Activated T-helper 1 cell treated with anti-CD3 and anti-CD28 coated beads, Interleukin-12 subunit alpha, Interleukin-12 subunit beta, Interleukin-2, Interleukin-4 antibody, amounts not matched to agents 30 ng/mL and 10 ng/mL and 1 ng/mL, durations not matched to agents 14 hours and 24 hours and 36 hours (primary cell): ENCODE results near the gene PPIE. TPM values are rescaled to one million over a fixed set of nuclear protein-coding genes. Genes with fewer than 3 reads are reported as not detected.
A peak's percentile ranks its signal among the peaks of the same experiment; 100 is the strongest.
"Not testable (repeated sequence)": the region's sequence is repeated elsewhere in the genome, so short reads cannot be mapped to it uniquely, and the experiment has no call there.

Experiments used
- DNase-seq: peaks from one replicate; pipeline ENCODE4 v3.0.0; 2021; ENCODE audit warnings: low spot score
- H3K27ac Mint-ChIP-seq: one replicate; pipeline ENCODE4 v1.8.0; 2021; ENCODE audit warnings: mild to moderate bottlenecking, mixed read lengths
- H3K27me3 Mint-ChIP-seq: one replicate; pipeline ENCODE4 v1.8.0; 2022; ENCODE audit warnings: mild to moderate bottlenecking, moderate library complexity, mixed read lengths; ENCODE audit not compliant: insufficient read depth
- H3K36me3 Mint-ChIP-seq: one replicate; pipeline ENCODE4 v1.8.0; 2021; ENCODE audit warnings: low read depth, mixed read lengths
- H3K4me1 Mint-ChIP-seq: one replicate; pipeline ENCODE4 v1.8.0; 2021; ENCODE audit warnings: low read depth, mixed read lengths
- H3K4me3 Mint-ChIP-seq: one replicate; pipeline ENCODE4 v1.8.0; 2021; ENCODE audit warnings: mild to moderate bottlenecking, moderate library complexity, mixed read lengths
- H3K9me3 Mint-ChIP-seq: one replicate; pipeline ENCODE4 v1.8.0; 2021; ENCODE audit warnings: mixed read lengths
- intact Hi-C: fragments of 100-400 bp; cut with micrococcal nuclease; formaldehyde crosslinking; loops from one replicate; pipeline ENCODE4 v1.15.1; 2024
- total RNA-seq: library from RNA; stranded (reverse); gene quantifications from 2 replicates; pipeline ENCODE4 v1.2.3, GENCODE V29; 2022

The PPIE gene
- total RNA-seq, 1 donor from 2014 or later: 68.1 TPM

- Mint-ChIP-seq H3K4me1 (peaks cover 13% of the 10 kb centered on the region), H3K4me3 (peak overlapping the region; percentile 82), H3K9me3 (no peaks in the 10 kb centered on the region), H3K36me3 (no peaks in the 10 kb centered on the region), H3K27me3 (peaks cover 43% of the 10 kb centered on the region), H3K27ac (peak overlapping the region; percentile 34)
- intact Hi-C loops: loop anchor here (1.0 to 10.0 kb wide), 2 partner anchors 10 to 295 kb away; partner anchors contain the start of gene BMP8A
- DNase-seq: no peak
These were observed 51.0 kb downstream of the PPIE start for GRCh38 chr1:39789571-39790110.

DNA sequence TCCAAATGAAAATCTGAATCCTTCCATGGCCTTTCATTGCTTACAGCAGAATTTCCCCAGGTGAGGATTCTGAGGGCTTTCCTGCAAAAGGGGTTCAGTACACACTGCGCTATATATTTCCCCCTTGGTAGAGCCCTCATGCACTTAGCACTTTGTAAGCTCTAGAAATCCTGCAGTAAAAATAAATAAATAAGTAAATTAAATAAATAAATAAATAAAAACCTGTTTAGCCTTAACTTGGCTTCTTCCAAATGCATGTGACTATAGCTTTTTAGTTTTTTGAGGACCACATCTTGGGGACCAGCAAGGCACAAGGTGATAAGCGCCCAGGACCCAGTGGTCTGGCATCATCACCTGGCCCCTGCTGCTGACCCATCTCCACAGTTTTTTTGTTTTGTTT is 53.2 kb downstream of the PPIE start:
- H3K4me3 Mint-ChIP-seq: no peak overlapping the region
- no peaks in the 10 kb centered on the region for H3K9me3 Mint-ChIP-seq
- DNase-seq: no peak
- H3K27ac Mint-ChIP-seq: no peak overlapping the region
- intact Hi-C loops: no loop called here
- peaks cover 35% of the 10 kb centered on the region for H3K27me3 Mint-ChIP-seq
- peaks cover 13% of the 10 kb centered on the region for H3K4me1 Mint-ChIP-seq
- H3K36me3 Mint-ChIP-seq: no peaks in the 10 kb centered on the region

DNA sequence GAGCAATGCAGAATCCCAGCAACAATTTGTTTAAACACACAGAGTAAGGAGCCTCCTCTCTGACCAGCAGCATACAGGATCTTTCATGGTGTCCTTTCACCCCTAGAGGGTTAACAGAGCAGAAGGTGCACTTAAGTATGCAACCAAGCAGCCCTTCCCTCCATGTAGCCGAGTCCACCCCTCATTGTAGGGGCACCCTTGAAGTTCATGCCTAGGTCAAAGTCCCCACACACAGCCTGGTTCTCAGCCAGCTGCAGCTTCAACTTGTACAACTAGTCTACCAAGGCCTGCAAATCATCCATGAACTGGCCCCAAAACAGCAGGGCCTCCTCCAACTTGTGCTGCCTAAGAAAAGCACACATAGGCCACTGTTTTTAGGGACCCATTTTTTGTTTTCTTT is 57.0 kb downstream of the PPIE start:
- H3K4me1 Mint-ChIP-seq: peaks cover 20% of the 10 kb centered on the region
- intact Hi-C loops: no loop called here

GRCh38 chr1:39798859-39799769 is 60.4 kb downstream of the PPIE start:
- H3K27me3 Mint-ChIP-seq: not testable (repeated sequence)

More for the DNA sequence above, 57.0 kb downstream of the PPIE start:
- Mint-ChIP-seq H3K9me3 (no peaks in the 10 kb centered on the region), H3K36me3 (peaks cover 2% of the 10 kb centered on the region), H3K27ac (no peak overlapping the region), H3K4me3 (no peak overlapping the region), H3K27me3 (peaks cover 24% of the 10 kb centered on the region)
- DNase-seq: no peak

DNA sequence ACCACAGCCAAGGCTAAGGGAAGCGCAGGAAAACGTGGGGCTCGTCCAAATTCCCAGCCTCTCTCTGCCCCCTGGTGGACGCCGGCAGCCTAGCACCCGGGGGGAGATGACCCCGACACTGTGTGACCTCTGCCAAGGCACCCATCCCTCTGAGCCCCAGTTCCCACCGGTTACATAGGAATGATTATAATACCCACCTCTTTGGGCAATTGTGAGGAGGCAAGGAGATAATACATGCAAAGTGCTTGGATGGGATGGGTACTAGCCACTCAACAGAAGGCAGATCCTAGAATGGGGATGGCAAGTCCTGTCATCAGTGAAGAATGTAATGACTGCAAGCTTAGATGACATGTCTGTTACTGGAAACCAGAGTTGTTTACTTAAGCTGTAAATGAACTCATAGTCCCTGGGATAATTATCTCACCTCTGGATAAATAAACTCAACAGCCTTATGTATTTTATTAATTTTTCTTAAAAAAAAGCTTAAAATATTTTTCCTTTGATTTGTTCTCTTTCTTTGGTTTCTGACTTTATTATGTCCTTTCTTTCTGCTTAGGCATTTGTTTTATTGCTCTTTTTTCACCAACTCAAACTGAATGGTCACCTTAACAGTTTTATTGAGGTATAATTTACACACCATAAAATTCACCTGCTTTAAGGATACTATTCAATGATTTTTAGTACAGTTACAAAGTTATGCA is 61.2 kb downstream of the PPIE start:
- intact Hi-C loops: loop anchor here (1.0 to 5.0 kb wide), 6 partner anchors 11 to 608 kb away; partner anchors contain the start of genes MYCL and PPIE
- H3K27ac Mint-ChIP-seq: peak overlapping the region; percentile 80
- peaks cover 2% of the 10 kb centered on the region for H3K36me3 Mint-ChIP-seq
- peaks cover 12% of the 10 kb centered on the region for H3K4me1 Mint-ChIP-seq
- H3K27me3 Mint-ChIP-seq: peaks cover 4% of the 10 kb centered on the region
- no peaks in the 10 kb centered on the region for H3K9me3 Mint-ChIP-seq
- peak; percentile 41 for DNase-seq
- H3K4me3 Mint-ChIP-seq: peak overlapping the region; percentile 60

More at GRCh38 chr1:39798859-39799769, 60.4 kb downstream of the PPIE start:
- intact Hi-C loops: loop anchor here (1.0 to 2.0 kb wide), 5 partner anchors 10 to 607 kb away; partner anchors contain the start of gene PPIE
- H3K4me3 Mint-ChIP-seq: peak overlapping the region; percentile 60
- H3K36me3 Mint-ChIP-seq, H3K9me3 Mint-ChIP-seq: not testable (repeated sequence)
- DNase-seq: peak; percentile 77
- H3K27ac Mint-ChIP-seq: peak overlapping the region; percentile 80
- H3K4me1 Mint-ChIP-seq: peaks cover 12% of the 10 kb centered on the region

DNA sequence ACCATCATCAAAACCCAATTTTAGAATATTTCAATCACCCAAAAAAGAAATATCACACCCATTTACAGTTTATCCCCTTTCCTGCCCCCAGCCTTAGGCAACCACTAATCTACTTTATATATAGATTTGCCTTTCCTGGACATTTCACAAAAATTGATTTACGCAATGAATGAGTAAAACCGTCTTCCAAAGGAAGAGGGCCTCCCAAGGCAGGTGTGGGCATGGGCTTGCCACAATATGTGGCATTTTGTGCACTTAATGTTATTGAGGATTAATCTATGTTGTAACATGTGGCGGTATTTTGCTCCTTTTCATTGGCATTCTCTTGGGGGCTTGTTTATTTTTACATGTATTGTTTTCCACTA is 61.8 kb downstream of the PPIE start:
- intact Hi-C loops: loop anchor here (5.0 kb wide), 1 partner anchor 102 kb away; the partner anchor contains the start of gene MYCL
- peaks cover 4% of the 10 kb centered on the region for H3K27me3 Mint-ChIP-seq
- DNase-seq: no peak

DNA sequence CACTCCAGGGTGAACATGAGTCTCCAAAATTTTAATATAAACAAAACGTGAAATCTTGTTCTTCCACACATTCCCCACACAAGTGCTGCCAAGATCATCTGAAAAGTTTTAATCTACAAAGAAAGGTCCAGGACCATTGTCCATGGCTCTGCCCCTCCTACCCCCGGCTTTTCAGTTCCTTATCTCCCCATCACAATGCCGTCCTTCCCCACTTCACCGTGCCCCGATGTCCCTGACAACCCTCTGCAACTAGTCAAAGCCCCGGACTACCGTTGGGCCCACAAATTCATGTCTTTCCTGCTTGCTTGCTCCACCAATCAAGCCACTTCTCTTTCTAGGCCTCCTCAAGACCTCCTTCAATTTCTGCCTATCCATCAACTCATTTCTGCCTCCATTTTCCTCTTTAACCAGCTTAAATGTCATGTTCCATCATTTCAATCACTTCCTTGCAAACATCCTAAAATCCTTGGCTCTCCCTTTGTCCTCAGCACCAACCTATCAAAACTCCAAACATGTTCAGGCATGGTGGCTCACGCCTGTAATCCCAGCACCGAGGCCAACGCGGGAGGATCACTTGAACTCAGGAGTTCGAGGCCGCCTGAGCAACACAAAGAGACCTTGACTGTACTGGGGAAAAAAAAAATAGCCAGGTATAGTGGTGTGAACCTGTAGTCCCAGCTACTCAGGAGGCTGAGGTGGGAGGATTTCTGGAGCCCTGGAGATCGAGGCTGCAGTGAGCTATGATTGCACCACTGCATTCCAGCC is 64.0 kb downstream of the PPIE start:
- Mint-ChIP-seq H3K36me3 (no peaks in the 10 kb centered on the region), H3K27ac (no peak overlapping the region), H3K9me3 (no peaks in the 10 kb centered on the region), H3K4me3 (no peak overlapping the region), H3K27me3 (peaks cover 2% of the 10 kb centered on the region), H3K4me1 (peaks cover 12% of the 10 kb centered on the region)
- DNase-seq: no peak
- intact Hi-C loops: loop anchor here (5.0 kb wide), 1 partner anchor 100 kb away; the partner anchor contains the start of gene MYCL

More for the DNA sequence above, 61.8 kb downstream of the PPIE start:
- Mint-ChIP-seq H3K4me3 (no peak overlapping the region), H3K27ac (no peak overlapping the region), H3K36me3 (peaks cover 2% of the 10 kb centered on the region), H3K9me3 (no peaks in the 10 kb centered on the region), H3K4me1 (peaks cover 12% of the 10 kb centered on the region)

DNA sequence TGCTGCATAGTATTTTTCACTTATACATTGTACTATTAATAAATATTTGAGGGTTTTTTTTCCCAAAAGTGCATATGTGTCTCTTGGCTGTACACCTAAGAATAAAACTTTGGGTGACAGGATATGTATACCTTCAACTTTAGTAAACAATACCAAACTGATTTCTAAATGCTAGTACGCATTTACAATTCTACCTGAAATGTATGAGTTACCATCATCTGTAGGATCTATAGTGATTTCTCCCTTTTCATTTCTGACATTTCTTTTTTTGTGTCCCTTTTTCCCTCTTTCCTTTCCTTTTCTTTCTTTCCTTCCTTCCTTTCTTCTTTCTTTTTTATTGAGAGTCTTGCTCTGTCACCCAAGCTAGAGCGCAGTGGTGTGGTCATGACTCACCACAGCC is 66.7 kb downstream of the PPIE start:
- no peak overlapping the region for H3K4me3 Mint-ChIP-seq
- no peaks in the 10 kb centered on the region for H3K4me1 Mint-ChIP-seq
- no peaks in the 10 kb centered on the region for H3K27me3 Mint-ChIP-seq
- no peaks in the 10 kb centered on the region for H3K9me3 Mint-ChIP-seq
- no peak overlapping the region for H3K27ac Mint-ChIP-seq
- intact Hi-C loops: no loop called here
- DNase-seq: no peak
- no peaks in the 10 kb centered on the region for H3K36me3 Mint-ChIP-seq

DNA sequence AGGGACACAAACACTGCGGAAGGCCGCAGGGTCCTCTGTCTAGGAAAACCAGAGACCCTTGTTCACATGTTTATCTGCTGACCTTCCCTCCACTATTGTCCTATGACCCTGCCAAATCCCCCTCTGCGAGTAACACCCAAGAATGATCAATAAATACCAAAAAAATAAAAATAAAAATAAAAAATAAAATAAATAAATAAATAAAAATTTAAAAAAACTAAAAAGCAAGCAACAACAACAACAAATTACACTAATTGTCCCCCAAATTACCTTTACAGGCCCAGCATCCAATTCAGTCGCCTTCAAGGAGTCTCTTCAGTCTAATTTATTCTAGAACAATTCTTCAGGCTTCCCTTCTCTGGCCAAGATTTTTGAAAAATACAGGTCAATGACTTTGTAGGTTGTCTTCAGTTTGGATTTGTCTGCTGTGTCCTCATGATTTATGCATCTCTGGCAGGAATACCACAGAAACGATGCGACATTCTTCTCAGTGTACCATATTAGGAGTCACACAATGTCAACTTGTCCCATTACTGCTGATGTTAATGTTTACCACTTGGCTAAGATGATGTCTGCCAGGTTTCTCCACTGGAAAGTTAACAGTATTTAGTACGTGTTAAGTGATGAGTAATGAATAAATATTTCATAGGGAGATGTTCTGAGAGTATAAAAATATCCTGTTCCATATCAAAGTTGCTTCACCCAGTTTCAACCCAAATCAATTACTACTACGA is 70.3 kb downstream of the PPIE start:
- Mint-ChIP-seq H3K36me3 (no peaks in the 10 kb centered on the region), H3K4me1 (no peaks in the 10 kb centered on the region)
- intact Hi-C loops: no loop called here

DNA sequence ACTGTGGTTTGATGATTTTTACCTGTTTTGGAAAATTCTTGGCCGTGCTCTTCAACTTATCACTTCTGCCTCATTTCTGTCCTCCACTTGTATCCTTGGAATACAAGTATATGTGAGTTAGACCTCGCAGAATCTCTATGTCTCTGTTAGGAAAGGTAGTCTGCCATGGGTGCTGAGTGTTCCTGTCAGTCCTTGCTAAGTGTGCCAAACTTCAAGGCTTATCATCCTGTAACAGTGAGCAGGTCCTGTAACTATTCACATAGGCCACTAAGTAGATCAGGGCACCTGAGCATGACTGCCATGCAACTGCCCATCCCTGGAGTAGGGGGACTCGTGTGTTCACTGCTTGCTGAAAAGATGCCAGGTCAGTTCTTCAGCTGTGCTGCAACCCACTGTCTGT is 74.2 kb downstream of the PPIE start:
- intact Hi-C loops: no loop called here
- Mint-ChIP-seq H3K4me3 (no peak overlapping the region), H3K27me3 (peaks cover 25% of the 10 kb centered on the region)

More for the DNA sequence above, 70.3 kb downstream of the PPIE start:
- peaks cover 8% of the 10 kb centered on the region for H3K27me3 Mint-ChIP-seq
- no peak for DNase-seq
- no peaks in the 10 kb centered on the region for H3K9me3 Mint-ChIP-seq
- no peak overlapping the region for H3K4me3 Mint-ChIP-seq
- no peak overlapping the region for H3K27ac Mint-ChIP-seq

More for the DNA sequence above, 74.2 kb downstream of the PPIE start:
- H3K4me1 Mint-ChIP-seq: peaks cover 15% of the 10 kb centered on the region
- H3K9me3 Mint-ChIP-seq: no peaks in the 10 kb centered on the region
- no peaks in the 10 kb centered on the region for H3K36me3 Mint-ChIP-seq
- no peak for DNase-seq
- no peak overlapping the region for H3K27ac Mint-ChIP-seq
